ENCODE measurements around the gene ABCC9. TPM values are rescaled to one million over a fixed set of nuclear protein-coding genes. Genes with fewer than 3 reads are reported as not detected.

ABCC9 gene
- total RNA-seq, 1 donor from 2014 or later: 2.7 TPM

DNA sequence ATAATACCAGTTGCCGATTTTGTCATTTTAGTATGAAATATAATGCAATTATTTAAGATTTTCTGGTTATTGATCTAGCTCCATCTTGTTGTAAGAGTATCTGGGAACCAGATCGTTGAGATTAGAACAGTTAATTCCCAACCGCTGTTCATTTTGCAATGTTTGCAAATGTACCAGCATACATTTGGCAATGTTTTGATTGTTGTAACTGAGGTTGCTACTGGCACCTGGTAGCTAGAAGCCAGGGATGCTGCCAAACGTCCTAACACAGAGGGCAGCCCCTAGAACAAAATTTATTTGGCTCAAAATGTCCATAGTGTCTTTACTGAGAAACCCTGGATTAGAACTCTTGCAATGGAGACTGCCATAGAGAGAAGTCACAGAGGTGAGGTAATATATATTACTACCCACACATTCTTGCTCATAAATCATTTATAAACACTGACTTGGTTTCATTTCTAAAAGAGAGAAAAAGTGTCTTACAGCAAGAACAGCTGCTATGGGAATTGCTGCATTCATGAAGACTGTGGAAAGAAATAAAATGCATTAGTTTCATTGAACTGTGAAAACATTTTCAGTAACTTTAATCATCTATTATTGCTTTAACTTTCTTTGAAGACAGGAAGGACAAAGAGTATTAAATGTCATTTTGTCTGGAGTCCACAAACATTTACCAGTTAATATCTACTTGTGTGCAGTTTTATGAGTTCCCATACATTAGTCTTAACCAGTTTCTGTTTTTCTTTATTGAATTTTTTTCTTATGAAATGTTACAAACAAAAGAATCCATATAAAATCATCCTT lies 46.2 kb downstream of the ABCC9 start:
- Mint-ChIP-seq H3K4me1 (ENCODE audit: low read depth) (peaks cover 13% of the 10 kb centered on the region), H3K27ac (ENCODE audit: unreplicated experiment) (no peak overlapping the region), H3K27me3 (ENCODE audit: low read depth) (peaks cover 2% of the 10 kb centered on the region), H3K4me3 (ENCODE audit: unreplicated experiment) (no peak overlapping the region), H3K36me3 (ENCODE audit: low read depth) (no peaks in the 10 kb centered on the region), H3K9me3 (ENCODE audit: low read depth) (peaks cover 5% of the 10 kb centered on the region)
- TF ChIP-seq, protein P1, sequence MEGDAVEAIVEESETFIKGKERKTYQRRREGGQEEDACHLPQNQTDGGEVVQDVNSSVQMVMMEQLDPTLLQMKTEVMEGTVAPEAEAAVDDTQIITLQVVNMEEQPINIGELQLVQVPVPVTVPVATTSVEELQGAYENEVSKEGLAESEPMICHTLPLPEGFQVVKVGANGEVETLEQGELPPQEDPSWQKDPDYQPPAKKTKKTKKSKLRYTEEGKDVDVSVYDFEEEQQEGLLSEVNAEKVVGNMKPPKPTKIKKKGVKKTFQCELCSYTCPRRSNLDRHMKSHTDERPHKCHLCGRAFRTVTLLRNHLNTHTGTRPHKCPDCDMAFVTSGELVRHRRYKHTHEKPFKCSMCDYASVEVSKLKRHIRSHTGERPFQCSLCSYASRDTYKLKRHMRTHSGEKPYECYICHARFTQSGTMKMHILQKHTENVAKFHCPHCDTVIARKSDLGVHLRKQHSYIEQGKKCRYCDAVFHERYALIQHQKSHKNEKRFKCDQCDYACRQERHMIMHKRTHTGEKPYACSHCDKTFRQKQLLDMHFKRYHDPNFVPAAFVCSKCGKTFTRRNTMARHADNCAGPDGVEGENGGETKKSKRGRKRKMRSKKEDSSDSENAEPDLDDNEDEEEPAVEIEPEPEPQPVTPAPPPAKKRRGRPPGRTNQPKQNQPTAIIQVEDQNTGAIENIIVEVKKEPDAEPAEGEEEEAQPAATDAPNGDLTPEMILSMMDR (IDR thresholded peaks at IDR 0.05): no peak
- no peak for DNase-seq (ENCODE audit: low spot score)

DNA sequence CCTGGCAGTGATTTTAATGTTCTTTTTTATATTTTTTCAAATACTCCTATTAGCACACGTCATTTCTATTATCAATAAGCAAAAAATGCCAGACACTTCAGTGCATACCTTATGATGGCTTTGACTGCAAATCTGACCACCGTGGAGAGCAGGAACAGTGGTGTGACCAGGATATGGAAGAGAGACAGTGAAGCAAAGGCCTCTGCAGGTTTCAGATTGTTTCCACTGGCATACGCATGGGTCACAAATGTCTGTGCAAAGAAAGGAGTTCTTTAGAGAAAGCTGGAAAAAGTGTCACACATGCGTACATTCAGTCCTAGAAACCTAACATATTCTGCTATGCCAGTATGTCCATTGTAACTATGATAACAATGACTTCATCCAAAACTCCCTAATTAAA lies 47.3 kb downstream of the ABCC9 start:
- Mint-ChIP-seq H3K36me3 (ENCODE audit: low read depth) (no peaks in the 10 kb centered on the region), H3K27me3 (ENCODE audit: low read depth) (peaks cover 5% of the 10 kb centered on the region), H3K4me1 (ENCODE audit: low read depth) (peaks cover 13% of the 10 kb centered on the region), H3K27ac (ENCODE audit: unreplicated experiment) (no peak overlapping the region), H3K9me3 (ENCODE audit: low read depth) (peaks cover 5% of the 10 kb centered on the region), H3K4me3 (ENCODE audit: unreplicated experiment) (no peak overlapping the region)
- TF ChIP-seq, protein P1 (IDR thresholded peaks at IDR 0.05): no peak
- DNase-seq (ENCODE audit: low spot score): no peak

DNA sequence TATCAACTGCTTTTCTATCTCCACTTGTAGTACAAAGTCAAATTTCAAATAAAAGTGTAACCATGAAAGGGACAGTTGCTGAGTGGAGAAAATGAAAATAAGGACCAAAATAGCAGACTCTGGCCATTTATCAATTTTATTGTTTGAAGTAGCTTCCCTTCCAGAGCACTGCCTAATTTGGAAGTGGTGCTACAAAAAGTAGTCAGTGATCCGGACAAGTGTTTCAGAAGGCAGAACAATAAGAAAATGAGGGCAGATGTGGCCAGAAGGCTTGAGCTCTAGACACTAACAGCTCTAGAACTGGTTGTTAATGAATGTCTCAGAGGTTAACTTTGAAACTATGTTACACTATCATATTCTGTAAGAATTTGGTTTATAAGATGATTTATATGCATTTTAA lies 48.9 kb downstream of the ABCC9 start:
- Mint-ChIP-seq H3K27me3 (ENCODE audit: low read depth) (peaks cover 5% of the 10 kb centered on the region), H3K27ac (ENCODE audit: unreplicated experiment) (no peak overlapping the region), H3K36me3 (ENCODE audit: low read depth) (no peaks in the 10 kb centered on the region), H3K4me1 (ENCODE audit: low read depth) (peaks cover 13% of the 10 kb centered on the region), H3K4me3 (ENCODE audit: unreplicated experiment) (no peak overlapping the region), H3K9me3 (ENCODE audit: low read depth) (peaks cover 5% of the 10 kb centered on the region)
- DNase-seq (ENCODE audit: low spot score): no peak
- TF ChIP-seq, protein P1 (IDR thresholded peaks at IDR 0.05): no peak

DNA sequence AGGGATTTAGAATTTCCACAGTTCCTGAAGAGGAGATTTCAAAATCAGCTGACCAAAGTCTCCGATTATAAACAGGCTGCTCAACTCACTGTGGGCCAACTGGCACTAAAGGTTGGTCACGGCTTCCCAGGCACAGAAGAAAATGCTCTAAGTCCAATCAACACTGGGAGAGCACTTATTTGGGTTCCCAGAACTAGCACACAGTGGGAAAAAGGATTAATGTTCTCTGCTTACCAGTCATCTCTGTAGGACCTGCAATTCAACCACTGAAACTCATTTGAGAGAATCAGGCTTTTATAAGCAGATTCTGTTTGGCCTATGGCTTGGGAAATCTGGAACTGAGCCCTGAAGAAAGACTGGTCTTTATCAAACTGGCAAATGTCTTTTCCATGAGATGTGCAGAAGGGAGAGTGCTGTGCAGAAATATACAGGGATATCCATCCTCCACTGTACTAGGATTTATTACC lies 49.4 kb downstream of the ABCC9 start:
- TF ChIP-seq, protein P1 (IDR thresholded peaks at IDR 0.05): no peak
- H3K9me3 Mint-ChIP-seq (ENCODE audit: low read depth): no peaks in the 10 kb centered on the region
- no peak overlapping the region for H3K27ac Mint-ChIP-seq (ENCODE audit: unreplicated experiment)
- H3K27me3 Mint-ChIP-seq (ENCODE audit: low read depth): peaks cover 5% of the 10 kb centered on the region
- DNase-seq (ENCODE audit: low spot score): no peak
- peaks cover 13% of the 10 kb centered on the region for H3K4me1 Mint-ChIP-seq (ENCODE audit: low read depth)
- H3K4me3 Mint-ChIP-seq (ENCODE audit: unreplicated experiment): no peak overlapping the region
- H3K36me3 Mint-ChIP-seq (ENCODE audit: low read depth): no peaks in the 10 kb centered on the region

DNA sequence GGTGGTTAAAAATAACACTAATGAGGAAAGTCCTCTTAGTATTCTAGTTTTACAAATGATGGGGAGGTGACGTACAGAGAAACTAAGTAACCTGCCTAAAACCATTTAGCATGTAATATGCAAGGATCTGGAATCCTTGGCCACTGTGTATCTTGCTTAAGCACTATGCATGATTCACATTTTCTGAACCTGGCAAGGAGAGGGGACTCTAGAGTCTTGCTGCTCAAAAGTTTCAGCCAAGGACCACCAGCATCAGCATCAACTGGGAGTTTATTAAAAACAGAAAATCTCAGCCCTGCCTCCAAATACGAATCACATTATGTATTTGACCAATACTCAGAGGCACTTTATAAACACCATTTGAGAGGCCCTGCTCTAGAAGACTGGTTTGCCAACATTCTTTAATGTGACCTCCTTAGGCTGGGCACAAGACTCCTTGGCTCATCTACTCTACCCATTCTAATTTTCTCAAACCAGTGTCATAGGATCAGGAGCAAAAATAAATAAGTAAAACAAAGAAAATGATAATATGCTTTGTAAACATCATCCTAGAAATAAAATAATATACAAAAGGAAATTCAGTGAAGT lies 52.9 kb downstream of the ABCC9 start:
- TF ChIP-seq, protein P1 (IDR thresholded peaks at IDR 0.05): no peak
- Mint-ChIP-seq H3K9me3 (ENCODE audit: low read depth) (no peaks in the 10 kb centered on the region), H3K36me3 (ENCODE audit: low read depth) (no peaks in the 10 kb centered on the region), H3K4me3 (ENCODE audit: unreplicated experiment) (no peak overlapping the region), H3K4me1 (ENCODE audit: low read depth) (peaks cover 7% of the 10 kb centered on the region), H3K27me3 (ENCODE audit: low read depth) (peaks cover 10% of the 10 kb centered on the region), H3K27ac (ENCODE audit: unreplicated experiment) (no peak overlapping the region)
- DNase-seq (ENCODE audit: low spot score): no peak

Data from chondrocyte (in vitro differentiated cells).